NCI-H2081 treated with DMSO at 0.1 percent for 48 hours (cell line): ENCODE data around the gene SNAPC3.
"Not testable (repeated sequence)": the region's sequence is repeated elsewhere in the genome, so short reads cannot be mapped to it uniquely, and the experiment has no call there.

ENCODE experiments used
- DNase-seq: peaks from one replicate; lab custom pipeline; 2025; lab: John Stamatoyannopoulos, UW

Gene SNAPC3

DNA sequence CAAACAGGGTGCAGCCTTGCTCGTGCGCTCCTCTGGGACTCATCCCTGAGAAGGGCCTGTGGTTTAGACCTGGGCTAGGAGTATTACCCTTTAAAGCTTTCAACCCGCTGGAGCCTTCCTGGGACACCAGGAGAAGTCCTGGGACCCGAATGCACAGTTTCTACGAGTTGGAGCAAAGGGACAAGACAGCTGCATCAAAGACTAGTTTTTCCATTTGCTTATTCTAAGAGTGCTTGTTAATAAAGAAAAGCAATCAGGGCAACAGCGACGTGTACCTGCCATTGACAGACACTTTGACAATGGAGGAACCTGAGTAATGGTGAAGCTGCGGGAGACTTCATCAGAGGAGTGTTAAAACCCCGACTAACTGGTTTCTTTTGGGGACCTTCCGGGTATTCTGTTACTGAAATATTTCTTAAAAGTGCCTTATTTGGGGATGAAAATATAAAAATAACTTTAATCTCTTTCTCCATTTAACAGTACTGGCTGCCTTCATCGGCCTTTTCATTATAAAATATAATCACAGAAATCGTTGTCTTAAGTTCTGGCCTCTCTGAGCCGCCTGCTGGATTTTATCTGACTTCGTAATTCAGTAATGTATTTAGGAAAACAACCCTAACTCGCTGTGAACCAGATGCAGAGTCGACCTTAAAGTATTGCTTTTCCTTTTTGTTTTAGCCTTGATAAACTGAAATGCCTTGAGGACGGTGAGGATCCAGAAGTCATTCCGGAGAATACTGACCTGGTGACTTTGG, 732 bp downstream of the SNAPC3 start:
- DNase-seq, result no peak

DNA sequence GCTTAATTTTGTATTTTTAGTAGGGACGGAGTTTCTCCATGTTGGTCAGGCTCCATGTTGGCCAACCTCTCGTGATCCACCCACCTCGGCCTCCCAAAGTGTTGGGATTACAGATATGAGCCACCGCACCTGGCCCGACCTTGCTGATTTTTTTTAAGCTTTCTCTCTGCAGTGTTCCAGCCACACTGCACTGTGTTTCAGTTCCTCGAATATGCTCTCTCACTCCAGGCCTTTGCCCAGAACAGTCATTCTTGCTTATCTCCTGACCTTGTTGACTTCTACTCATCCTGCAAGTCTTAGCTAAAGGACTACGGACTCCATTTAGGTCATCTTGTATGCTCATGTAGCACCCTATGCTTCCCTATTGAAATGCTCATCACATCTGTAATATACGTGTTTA, 3.3 kb downstream of the SNAPC3 start:
- no peak for DNase-seq

DNA sequence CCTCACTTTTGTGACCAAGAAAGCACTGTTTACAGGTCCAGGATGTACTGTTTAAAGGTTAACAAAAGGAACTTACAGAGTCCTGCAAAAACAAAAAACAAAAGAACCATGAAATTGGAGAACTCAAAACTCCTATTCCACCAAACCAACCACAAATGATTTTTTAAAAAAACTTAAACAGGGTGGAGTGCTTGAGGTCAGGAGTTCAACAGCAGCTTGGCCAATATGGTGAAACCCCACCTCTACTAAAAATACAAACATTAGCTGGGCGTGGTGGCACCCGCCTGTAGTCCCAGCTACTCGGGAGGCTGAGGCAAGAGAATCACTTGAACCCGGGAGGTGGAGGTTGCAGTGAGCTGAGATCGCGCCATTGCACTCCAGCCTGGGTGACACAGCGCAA, 5.0 kb downstream of the SNAPC3 start:
- DNase-seq, result not testable (repeated sequence)

DNA sequence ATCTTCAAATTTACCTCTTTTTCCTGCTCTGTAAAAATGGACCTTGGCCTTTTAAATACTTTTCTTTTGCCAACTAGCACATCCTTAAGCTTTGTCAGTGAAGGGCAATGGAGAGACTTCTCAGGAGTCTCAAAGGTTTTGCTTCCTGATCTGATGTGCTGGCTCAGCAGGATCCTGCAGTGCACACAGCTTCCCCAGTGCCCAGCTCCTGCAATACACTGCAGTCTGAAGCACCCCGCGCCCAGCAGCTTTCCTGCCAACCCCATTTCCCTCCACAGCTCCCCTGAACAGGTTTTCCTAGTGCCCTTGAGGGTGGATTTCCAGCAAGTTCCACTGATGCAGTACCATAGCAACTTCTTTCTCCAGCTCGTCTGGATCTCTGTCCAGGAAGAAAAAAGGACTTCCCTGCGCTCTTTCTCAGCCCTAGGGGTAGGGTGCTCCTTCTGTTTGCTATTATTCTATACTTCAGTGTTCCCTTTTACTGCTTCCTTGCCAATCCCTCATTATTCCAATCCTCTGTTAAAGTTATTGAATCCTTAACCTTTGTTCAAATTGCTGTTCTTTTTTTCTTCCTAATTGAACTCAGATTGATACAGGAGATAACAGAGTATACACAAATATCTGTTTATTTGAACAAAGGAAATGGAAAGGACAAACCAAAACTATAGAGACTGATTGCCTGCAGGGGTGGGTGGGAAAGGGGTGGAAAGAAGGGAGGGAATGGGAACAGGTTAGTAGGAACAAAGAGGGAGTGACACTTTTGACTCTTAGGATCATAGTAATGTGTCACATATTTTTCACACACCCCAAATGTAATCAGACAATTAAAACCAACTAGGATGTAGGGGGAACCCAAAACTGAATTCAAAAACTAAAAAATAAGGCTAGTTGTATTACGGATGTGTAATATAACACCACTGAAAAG, 8.5 kb downstream of the SNAPC3 start:
- DNase-seq, result no peak

DNA sequence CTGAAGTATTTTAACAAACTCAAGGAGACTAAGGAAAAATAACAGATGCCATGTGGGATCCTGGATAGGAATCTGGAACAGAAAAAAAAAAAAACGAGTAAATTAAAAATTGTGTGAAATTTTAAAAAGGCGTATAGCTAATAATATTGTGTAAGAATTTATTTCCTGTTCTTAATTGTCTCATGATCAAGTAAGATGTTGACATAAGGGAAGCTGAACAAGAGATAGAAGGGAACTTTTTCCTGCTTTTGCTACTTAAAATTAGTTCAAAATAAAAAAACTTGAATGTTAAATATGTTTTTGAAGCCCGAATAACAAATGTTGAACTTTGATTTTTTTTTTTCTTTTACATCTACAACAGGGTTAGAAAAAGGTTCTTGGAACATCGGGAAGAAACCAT, 10.5 kb downstream of the SNAPC3 start:
- no peak for DNase-seq

DNA sequence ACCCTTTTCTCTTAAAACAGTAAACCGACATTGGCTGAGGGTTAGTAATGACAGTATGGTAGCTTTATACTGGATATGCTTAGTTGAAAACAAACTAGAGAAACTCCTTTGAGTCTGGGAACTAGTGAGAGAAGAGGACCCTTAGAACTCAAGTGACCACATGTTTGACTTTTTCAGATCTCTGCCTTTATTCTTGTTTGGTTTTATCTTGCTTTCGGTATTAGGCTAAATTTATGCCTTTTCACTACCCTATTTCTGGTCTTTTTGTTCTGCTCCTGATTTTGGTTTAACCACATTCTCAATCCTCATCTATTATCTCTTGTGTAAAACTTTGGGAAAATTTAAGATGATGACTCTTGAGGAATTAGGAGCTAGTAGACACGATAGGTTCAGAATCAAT, 11.0 kb downstream of the SNAPC3 start:
- no peak for DNase-seq

DNA sequence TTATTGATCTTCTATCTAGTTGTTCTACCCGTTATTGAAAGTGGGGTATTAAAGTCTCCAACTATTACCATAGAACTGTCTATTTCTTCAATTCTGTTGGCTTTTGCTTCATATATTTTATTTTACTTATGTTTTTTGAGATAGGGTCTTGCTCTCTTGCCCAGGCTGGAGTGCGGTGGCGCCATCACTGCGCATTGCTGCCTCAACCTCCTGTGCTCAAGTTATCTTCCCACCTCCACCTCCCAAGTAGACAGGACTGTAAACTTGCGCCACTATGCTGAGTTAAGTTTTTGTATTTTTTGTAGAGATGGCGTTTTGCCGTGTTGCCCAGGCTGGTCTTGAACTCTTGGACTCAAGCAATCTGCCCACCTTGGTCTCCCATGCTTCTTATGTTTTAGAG, 16.2 kb downstream of the SNAPC3 start:
- DNase-seq, result no peak

DNA sequence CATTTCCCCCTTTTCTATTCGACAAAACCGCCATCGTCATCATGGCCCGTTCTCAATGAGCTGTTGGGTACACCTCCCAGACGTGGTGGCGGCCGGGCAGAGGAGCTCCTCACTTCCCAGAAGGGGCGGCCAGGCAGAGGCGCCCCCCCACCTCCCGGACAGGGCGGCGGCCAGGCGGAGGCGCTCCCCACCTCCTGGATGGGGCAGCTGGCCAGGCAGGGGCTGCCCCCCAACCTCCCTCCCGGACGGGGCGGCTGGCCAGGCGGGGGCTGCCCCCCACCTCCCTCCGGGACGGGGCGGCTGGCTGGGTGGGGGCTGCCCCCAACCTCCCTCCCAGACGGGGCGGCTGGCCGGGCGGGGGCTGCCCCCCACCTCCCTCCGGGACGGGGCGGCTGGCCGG, 19.2 kb downstream of the SNAPC3 start:
- DNase-seq, result not testable (repeated sequence)

DNA sequence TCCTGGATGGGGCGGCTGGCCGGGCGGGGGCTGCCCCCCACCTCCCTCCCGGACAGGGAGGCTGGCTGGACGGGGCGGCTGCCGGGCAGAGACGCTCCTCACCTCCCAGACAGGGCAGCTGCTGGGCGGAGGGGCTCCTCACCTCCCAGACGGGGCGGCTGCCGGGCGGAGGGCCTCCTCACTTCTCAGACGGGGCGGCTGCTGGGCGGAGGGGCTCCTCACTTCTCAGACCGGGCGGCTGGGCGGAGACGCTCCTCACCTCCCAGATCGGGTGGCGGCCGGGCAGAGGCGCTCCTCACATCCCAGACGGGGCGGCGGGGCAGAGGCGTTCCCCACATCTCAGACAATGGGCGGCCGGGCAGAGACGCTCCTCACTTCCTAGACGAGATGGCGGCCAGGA, 19.6 kb downstream of the SNAPC3 start:
- not testable (repeated sequence) for DNase-seq

DNA sequence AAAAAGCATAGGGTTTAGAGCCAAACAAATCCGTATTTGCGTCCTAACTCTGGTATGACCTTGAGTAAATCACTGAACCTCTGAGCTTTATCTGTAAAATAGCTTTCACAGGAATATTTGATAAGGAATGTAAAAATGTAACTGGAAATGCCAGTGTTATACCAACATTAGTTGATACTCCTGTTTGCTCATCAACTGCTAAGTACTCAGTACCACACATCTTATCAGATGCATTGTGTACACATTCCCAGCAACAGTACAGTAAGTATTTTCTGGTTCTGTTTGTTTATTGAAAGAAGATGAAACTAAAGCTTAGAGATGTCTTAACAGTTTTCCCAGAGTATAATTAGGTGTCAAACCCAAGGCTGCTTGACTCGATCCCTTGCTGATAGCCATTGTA, 21.5 kb downstream of the SNAPC3 start:
- no peak for DNase-seq

DNA sequence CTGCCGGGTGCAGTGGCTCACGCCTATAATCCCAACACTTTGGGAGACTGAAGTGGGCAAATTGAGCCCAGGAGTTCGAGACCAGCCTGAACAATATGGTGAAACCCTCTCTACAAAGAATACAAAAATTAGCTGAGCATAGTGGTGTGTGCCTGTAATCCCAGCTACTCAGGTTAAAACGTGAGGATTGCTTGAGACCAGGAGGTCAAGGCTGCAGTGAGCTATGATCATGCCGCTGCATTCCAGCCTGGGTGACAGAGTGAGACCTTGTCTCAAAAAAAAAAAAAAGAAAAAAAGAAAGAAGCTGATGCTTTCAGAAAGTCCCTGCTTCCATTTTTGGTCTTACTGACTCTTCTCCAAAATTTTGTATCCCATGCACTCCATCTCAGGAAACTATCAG, 31.3 kb downstream of the SNAPC3 start:
- DNase-seq, result no peak

DNA sequence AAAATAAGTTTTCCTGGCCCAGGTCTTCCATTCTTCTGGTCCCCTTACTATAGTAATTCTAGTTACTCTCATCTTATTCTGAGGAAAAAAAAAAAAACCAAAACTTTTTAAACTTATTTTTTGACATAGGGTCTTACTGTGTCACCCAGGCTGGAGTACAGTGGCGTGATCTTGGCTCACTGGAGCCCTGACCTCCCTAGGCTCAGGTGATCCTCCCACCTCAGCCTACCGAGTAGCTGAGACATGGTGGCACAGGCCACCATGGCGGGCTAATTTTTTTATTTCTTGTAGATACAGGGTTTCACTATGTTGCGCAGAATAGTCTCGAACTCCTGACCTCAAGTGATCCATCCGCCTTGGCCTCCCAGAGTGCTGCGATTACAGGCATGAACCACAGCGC, 38.4 kb downstream of the SNAPC3 start:
- DNase-seq, result no peak

DNA sequence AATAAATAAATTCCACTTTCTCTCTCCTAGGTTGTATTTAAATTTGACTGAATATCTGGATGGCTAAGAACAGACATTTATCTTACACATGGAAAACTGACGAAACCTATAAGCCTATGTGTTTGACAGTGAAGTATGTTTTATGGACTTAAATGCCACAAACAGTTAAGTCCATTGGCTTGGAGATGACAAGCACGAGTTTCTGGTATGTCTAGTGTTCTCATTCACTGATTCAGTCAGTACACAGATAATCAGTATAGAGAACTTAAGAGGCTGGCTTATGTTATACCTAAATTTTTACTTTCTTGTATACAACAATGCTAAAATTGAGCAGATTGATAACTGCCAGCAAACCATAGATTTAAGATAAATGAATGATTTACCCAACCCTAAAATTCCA, 38.9 kb downstream of the SNAPC3 start:
- no peak for DNase-seq

DNA sequence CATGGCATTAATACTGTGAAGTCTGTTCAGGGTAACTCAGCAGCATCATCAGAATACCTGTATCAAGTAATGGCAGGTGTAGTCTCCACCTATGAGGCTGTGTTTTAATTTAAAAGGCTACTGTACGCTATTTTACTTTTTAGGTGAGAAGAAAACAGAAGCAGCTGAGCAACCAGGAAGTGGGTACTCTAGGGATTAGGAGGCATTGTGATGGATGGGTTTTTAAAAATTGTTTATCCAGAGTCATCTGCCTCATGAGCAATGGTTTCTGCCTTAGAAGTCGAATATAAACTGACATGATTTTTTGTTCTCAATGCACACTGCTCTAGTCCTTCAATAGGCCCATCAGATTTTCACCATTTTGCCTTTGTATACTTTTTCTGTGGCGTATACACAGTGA, 45.5 kb downstream of the SNAPC3 start:
- DNase-seq, result peak; percentile 73

DNA sequence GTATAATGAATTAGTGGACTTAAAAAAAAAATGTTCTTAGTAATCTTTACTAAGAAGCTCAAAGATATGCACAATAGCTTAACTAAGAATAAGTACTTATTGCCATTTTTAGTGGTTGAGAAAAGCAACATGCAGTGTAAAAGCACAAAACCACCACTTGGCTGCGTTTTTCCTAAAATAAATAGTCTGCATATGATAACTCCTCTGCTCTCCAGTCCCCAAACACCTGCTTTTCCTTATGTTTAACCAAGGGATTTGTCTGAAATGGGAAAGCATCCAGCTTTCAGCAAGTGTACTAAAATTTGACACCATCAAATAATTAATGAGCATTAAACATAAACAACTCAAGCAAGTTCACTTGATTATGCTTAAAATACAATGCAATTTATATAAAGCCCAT, 46.7 kb downstream of the SNAPC3 start:
- peak; percentile 83 for DNase-seq

DNA sequence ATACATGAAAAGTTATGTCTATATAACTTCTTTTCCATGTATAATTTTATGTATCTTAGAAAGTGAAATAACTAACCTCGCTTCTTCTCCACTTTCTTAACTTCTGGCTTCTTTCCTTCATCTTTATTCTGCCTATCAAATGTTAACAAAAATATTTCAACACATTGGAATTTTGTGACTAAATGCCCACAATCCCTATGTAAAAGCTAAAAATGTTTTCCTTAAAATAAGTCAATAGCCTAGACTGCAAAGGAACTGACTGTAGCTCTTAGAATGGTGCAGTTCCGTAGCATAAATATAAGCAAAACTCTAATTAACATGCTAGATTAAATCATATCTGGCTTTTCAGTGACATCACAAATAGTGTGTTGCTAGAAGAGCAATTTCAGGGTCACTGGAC, 47.2 kb downstream of the SNAPC3 start:
- no peak for DNase-seq

DNA sequence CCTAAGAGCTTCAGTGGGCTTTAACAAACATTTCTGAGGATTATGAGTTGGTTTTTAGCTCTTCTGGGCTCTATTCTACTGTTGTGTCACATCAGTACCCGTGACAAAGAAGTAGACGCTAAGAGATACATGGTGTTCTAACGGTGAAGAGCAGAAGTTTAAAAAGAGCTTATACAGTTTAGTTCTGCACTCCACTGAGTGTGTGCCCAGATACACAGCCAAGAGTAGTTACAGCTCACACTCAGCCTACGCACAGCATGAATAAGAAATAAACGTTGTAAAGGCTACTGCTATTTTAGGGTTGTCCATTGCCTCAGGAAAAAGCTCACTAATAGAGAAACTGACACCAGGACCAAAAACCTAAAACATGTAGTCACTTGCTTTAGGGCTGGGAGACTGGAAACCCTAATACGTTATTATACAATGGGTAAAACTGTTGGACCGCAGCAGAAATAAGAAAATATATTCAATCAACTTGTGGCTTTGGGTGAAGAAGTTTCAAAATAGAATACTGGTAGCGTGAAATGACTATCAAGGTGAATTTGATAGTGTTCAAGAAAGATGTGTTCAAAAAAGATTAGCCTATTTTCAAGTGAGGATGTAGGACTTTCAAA, 53.4 kb downstream of the SNAPC3 start:
- DNase-seq, result no peak

DNA sequence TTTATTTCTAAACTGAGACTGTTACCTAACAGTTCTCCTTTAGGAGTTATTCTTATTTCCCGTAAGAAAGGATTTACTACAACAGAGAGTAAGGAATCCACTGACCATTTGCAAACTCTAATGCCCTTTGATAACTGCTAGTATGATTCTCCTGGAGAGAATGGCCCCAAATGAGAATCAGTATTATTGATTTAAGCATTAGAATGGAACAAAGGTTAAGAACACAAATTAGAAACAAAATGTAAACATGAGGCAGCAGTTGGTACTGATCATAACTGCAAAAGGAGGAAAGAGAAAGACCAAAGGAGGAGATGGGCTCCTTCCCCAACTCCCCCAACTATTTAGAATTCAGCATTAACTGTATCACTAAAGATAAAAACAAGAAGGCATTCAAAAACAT, 57.4 kb downstream of the SNAPC3 start:
- DNase-seq, result no peak

DNA sequence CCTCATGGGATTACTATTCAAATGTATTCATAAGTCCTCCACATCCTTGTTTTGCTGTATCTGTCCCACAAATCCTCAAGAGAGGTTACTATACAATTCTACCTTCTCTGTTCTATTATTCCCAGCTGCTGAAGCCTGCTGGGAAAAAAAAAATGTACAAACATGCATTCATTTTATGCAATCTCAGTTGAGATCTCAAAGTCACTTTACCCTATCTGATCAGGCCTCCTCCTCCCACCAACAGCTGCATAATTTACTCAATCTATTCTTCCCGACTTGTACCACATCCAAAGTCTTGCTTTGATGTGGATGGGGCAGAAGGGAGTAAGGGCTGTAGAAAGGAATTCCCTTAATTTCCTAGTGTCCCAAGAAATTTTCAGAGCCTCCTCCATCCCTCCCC, 59.5 kb downstream of the SNAPC3 start:
- DNase-seq, result no peak

DNA sequence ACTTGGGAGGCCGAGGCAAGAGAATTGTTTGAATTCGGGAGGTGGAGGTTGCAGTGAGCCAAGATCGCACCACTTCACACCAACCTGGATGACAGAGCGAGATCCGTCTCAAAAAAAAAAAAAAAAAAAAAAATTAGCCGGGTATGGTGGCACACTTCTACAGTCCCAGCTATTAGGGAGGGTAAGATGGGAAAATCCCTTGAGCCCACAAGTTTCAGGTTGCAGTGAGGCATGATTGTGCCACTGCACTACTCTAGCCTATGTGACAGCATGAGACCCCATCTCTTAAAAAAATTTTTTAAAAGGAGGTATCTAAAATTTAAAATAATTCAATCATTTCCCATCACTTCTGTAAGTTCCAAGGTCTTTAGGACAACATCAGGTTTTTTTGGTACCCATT, 62.1 kb downstream of the SNAPC3 start:
- DNase-seq, result no peak

DNA sequence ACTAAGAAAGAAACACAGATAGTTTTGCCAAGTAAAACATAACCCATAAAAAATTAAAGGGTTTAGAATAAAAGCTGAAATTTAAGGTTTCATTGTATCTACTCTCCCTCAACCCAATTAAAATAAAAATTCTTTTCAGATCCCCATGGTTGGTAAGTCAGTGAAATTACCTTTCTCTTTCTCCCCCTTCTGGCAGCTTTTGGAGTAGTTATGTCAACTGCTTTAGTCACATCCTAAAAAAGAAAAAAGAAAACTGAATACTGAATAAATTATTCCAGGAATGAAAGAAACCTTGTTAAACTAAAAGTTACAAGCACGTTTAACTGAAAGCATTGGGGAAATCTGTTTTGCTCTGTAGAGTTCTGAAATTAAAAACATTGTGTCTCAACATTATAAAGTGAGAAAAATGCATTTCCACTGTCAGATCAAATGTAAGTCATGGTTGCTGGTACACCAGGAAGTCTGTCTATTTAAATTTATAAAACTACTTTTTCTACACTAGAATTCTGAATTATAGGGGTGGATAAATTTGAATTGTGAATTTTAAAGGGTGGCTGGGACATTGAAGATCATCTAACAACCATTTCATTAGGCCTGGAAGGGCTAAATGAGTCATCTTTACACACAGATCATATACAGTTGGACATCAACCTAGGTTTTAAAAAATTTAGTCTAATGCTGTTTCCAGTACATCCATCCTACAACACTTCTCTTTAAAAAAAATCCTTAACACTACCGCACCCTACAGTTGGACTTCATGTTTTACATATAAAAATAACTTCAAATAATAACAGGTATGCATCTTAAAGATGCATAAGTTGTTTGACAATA, 63.4 kb downstream of the SNAPC3 start:
- no peak for DNase-seq

DNA sequence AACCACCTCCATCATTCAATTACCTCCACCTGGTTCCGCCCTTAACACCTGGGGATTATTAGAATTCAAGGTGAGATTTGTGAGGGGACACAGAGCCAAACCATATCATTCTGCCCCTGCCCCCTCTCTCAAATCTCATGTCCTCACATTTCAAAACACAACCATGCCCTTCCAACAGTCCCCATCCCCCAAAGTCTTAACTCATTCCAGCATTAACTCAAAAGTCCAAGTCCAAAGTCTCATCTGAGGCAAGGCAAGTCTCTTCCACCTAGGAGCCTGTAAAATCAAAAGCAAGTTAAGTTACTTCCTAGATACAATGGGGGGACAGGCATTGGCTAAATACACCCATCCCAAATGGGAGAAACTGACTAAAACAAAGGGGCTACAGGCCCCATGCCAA, 69.3 kb downstream of the SNAPC3 start:
- no peak for DNase-seq
